NT2/D1 (cell line): ENCODE results near the gene EIF4E3.

Source experiments
- DNase-seq: peaks from one replicate; pipeline ENCODE4 v3.0.0-alpha.2; 2011; ENCODE audit warnings: low read depth, low spot score
- H3K27me3 ChIP-seq: 2 replicates; pipeline ENCODE4 v1.6.0; 2011; ENCODE audit warnings: mild to moderate bottlenecking; ENCODE audit not compliant: insufficient read length, insufficient read depth
- H3K36me3 ChIP-seq: 2 replicates; pipeline ENCODE4 v1.6.1; 2011; ENCODE audit warnings: mild to moderate bottlenecking, low read length, mixed read lengths; ENCODE audit not compliant: insufficient read depth, insufficient read length
- H3K4me1 ChIP-seq: 2 replicates; pipeline ENCODE4 v1.5.1; 2011; ENCODE audit not compliant: insufficient read depth, insufficient read length
- H3K4me3 ChIP-seq: 2 replicates; pipeline ENCODE4 v1.5.1; 2011; ENCODE audit warnings: low read depth; ENCODE audit not compliant: insufficient read length
- H3K9ac ChIP-seq: 2 replicates; pipeline ENCODE4 v1.6.0; 2011; ENCODE audit warnings: low read depth; ENCODE audit not compliant: insufficient read length
- H3K9me3 ChIP-seq: 2 replicates; pipeline ENCODE4 v1.5.1; 2011; ENCODE audit warnings: mild to moderate bottlenecking, low read length; ENCODE audit not compliant: insufficient read depth
- SUZ12 ChIP-seq: IDR thresholded peaks from 2 replicates; pipeline ENCODE4 v1.6.1; 2011; ENCODE audit not compliant: insufficient read length, insufficient read depth; ENCODE audit errors: extremely low read depth
- YY1 ChIP-seq: IDR thresholded peaks from 2 replicates; pipeline ENCODE4 v1.6.1; 2011; ENCODE audit not compliant: insufficient read length, insufficient read depth
- ZNF274 ChIP-seq: IDR thresholded peaks from 2 replicates; pipeline ENCODE4 v1.6.1; 2011; ENCODE audit warnings: mild to moderate bottlenecking, low read depth, low read length

EIF4E3 gene

GRCh38 chr3:71725271-71725991 lies at the start of gene EIF4E3:
EIF4E3 (minus strand) TSS chr3:71725402; CDS start chr3:71725367, 35 bp downstream.
- Histone ChIP-seq H3K9me3 (no peaks in the 10 kb centered on the region), H3K4me3 (peak within 1 kb of the TSS; percentile 63), H3K36me3 (no peaks in the 10 kb centered on the region), H3K4me1 (peaks cover 2% of the 10 kb centered on the region), H3K27me3 (peaks cover 26% of the 10 kb centered on the region), H3K9ac (peak within 1 kb of the TSS; percentile 72)
- TF ChIP-seq ZNF274 (no peak), YY1 (no peak), SUZ12 (no peak)
- DNase-seq, result no peak

GRCh38 chr3:71771884-71772283 lies 46.7 kb upstream of the EIF4E3 start:
- Histone ChIP-seq H3K9me3 (no peaks in the 10 kb centered on the region), H3K9ac (no peak overlapping the region), H3K27me3 (no peaks in the 10 kb centered on the region), H3K36me3 (no peaks in the 10 kb centered on the region), H3K4me3 (no peak overlapping the region), H3K4me1 (no peaks in the 10 kb centered on the region)
- TF ChIP-seq ZNF274, result no peak
- TF ChIP-seq YY1, result no peak
- no peak for TF ChIP-seq SUZ12
- no peak for DNase-seq

GRCh38 chr3:71771126-71771525 lies 45.9 kb upstream of the EIF4E3 start:
- H3K4me3 ChIP-seq, result no peak overlapping the region
- TF ChIP-seq YY1, result no peak
- no peak for TF ChIP-seq SUZ12
- no peak for TF ChIP-seq ZNF274
- H3K27me3 ChIP-seq, result no peaks in the 10 kb centered on the region
- no peaks in the 10 kb centered on the region for H3K36me3 ChIP-seq
- H3K9me3 ChIP-seq, result no peaks in the 10 kb centered on the region
- H3K9ac ChIP-seq, result no peak overlapping the region
- no peak for DNase-seq
- no peaks in the 10 kb centered on the region for H3K4me1 ChIP-seq

- no peak for DNase-seq
- Histone ChIP-seq H3K4me3 (no peak overlapping the region), H3K4me1 (no peaks in the 10 kb centered on the region), H3K9me3 (no peaks in the 10 kb centered on the region), H3K36me3 (no peaks in the 10 kb centered on the region), H3K27me3 (no peaks in the 10 kb centered on the region), H3K9ac (no peak overlapping the region)
- TF ChIP-seq YY1, result no peak
- no peak for TF ChIP-seq ZNF274
Observed at GRCh38 chr3:71763426-71763825, 38.2 kb upstream of the EIF4E3 start.

GRCh38 chr3:71760140-71760539 lies 34.9 kb upstream of the EIF4E3 start:
- Histone ChIP-seq H3K4me1 (no peaks in the 10 kb centered on the region), H3K4me3 (no peak overlapping the region), H3K9me3 (no peaks in the 10 kb centered on the region), H3K27me3 (peaks cover under 1% of the 10 kb centered on the region), H3K36me3 (no peaks in the 10 kb centered on the region), H3K9ac (no peak overlapping the region)
- DNase-seq, result no peak
- TF ChIP-seq ZNF274 (no peak), SUZ12 (no peak)

- peaks cover 2% of the 10 kb centered on the region for H3K4me1 ChIP-seq
- TF ChIP-seq SUZ12 (no peak), ZNF274 (no peak), YY1 (no peak)
Observed at GRCh38 chr3:71759401-71759800, 34.2 kb upstream of the EIF4E3 start.

GRCh38 chr3:71758091-71758490 lies 32.9 kb upstream of the EIF4E3 start:
- H3K9ac ChIP-seq, result no peak overlapping the region
- peaks cover 2% of the 10 kb centered on the region for H3K4me1 ChIP-seq
- peaks cover 8% of the 10 kb centered on the region for H3K27me3 ChIP-seq
- TF ChIP-seq YY1 (no peak), ZNF274 (no peak), SUZ12 (no peak)
- no peak for DNase-seq
- H3K9me3 ChIP-seq, result no peaks in the 10 kb centered on the region
- no peak overlapping the region for H3K4me3 ChIP-seq
- H3K36me3 ChIP-seq, result no peaks in the 10 kb centered on the region

More at GRCh38 chr3:71759401-71759800, 34.2 kb upstream of the EIF4E3 start:
- Histone ChIP-seq H3K9me3 (no peaks in the 10 kb centered on the region), H3K4me3 (no peak overlapping the region), H3K9ac (no peak overlapping the region), H3K27me3 (peaks cover 6% of the 10 kb centered on the region), H3K36me3 (no peaks in the 10 kb centered on the region)
- DNase-seq, result no peak
